IgD-negative memory B cell (primary cell): Measurements from ENCODE around the gene PRKD1. TPM values are rescaled to one million over a fixed set of nuclear protein-coding genes. Genes with fewer than 3 reads are reported as not detected.
"Not testable (repeated sequence)": the region's sequence is repeated elsewhere in the genome, so short reads cannot be mapped to it uniquely, and the experiment has no call there.

ENCODE experiments used
- H3K27ac Mint-ChIP-seq, 3 donors: one replicate each; pipeline ENCODE4 v1.8.0; 2020 to 2022; ENCODE audit warnings: mild to moderate bottlenecking in 3 of 3, mixed read lengths in 3 of 3, moderate library complexity in 1 of 3
- H3K27me3 Mint-ChIP-seq: one replicate; pipeline ENCODE4 v1.8.0; 2021; ENCODE audit warnings: mixed read lengths
- H3K36me3 Mint-ChIP-seq: one replicate; pipeline ENCODE4 v1.8.0; 2020; ENCODE audit warnings: mild to moderate bottlenecking, mixed read lengths
- H3K4me1 Mint-ChIP-seq, 3 donors: one replicate each; pipeline ENCODE4 v1.8.0; 2020 to 2022; ENCODE audit warnings: mixed read lengths in 3 of 3, mild to moderate bottlenecking in 1 of 3
- H3K4me3 Mint-ChIP-seq, 4 donors: one replicate each; pipeline ENCODE4 v1.8.0; 2020 to 2022; ENCODE audit warnings: mild to moderate bottlenecking in 4 of 4, mixed read lengths in 4 of 4, moderate library complexity in 3 of 4
- H3K9me3 Mint-ChIP-seq, 3 donors: one replicate each; pipeline ENCODE4 v1.8.0; 2020 to 2021; ENCODE audit warnings: mixed read lengths in 3 of 3, mild to moderate bottlenecking in 1 of 3
- polyA plus RNA-seq: library from polyadenylated mRNA; unstranded; fragments of 300-500 nt; fragmentation: Illumina TruSeq; gene quantifications from one replicate; pipeline ENCODE4 v1.2.3, GENCODE V29; 2021

The PRKD1 gene
- polyA plus RNA-seq, 1 donor from 2014 or later = 1.0 TPM

GRCh38 chr14:29868000-29868399 is 59.6 kb downstream of the PRKD1 start:
- Mint-ChIP-seq H3K4me3 (no peak overlapping the region), H3K9me3 (peaks cover 0 to 1% (median 0%) of the 10 kb centered on the region in 3 donors), H3K4me1 (no peaks in the 10 kb centered on the region), H3K36me3 (peaks cover 2% of the 10 kb centered on the region), H3K27me3 (no peaks in the 10 kb centered on the region), H3K27ac (no peak overlapping the region)

- H3K27me3 Mint-ChIP-seq = no peaks in the 10 kb centered on the region
- H3K4me3 Mint-ChIP-seq = no peak overlapping the region
- H3K36me3 Mint-ChIP-seq = peaks cover 2% of the 10 kb centered on the region
- H3K27ac Mint-ChIP-seq = no peak overlapping the region
- peaks cover 0 to 2% (median 0%) of the 10 kb centered on the region in 3 donors for H3K9me3 Mint-ChIP-seq
- peaks cover 0 to 3% (median 2%) of the 10 kb centered on the region in 3 donors for H3K4me1 Mint-ChIP-seq
Observed at GRCh38 chr14:29865299-29865698, 62.3 kb downstream of the PRKD1 start.

GRCh38 chr14:29861996-29862395 is 65.7 kb downstream of the PRKD1 start:
- H3K27ac Mint-ChIP-seq = peak overlapping the region in 1 of 3 donors; percentile 12
- H3K4me1 Mint-ChIP-seq = peaks cover 16 to 18% (median 16%) of the 10 kb centered on the region in 3 donors
- H3K36me3 Mint-ChIP-seq = peaks cover 2% of the 10 kb centered on the region
- peaks cover 0 to 4% (median 2%) of the 10 kb centered on the region in 3 donors for H3K9me3 Mint-ChIP-seq
- H3K27me3 Mint-ChIP-seq = no peaks in the 10 kb centered on the region
- no peak overlapping the region for H3K4me3 Mint-ChIP-seq

- H3K9me3 Mint-ChIP-seq = peaks cover 3 to 19% (median 12%) of the 10 kb centered on the region in 3 donors
- no peaks in the 10 kb centered on the region for H3K27me3 Mint-ChIP-seq
- no peaks in the 10 kb centered on the region for H3K36me3 Mint-ChIP-seq
- peak overlapping the region in 3 of 4 donors; percentile 46 to 93 (median 71) for H3K4me3 Mint-ChIP-seq
- H3K27ac Mint-ChIP-seq = peak overlapping the region; percentile 14 to 97 (median 54)
- H3K4me1 Mint-ChIP-seq = peaks cover 21 to 28% (median 28%) of the 10 kb centered on the region in 3 donors
Observed at GRCh38 chr14:29858299-29858698, 69.3 kb downstream of the PRKD1 start.

GRCh38 chr14:29857551-29857950 is 70.1 kb downstream of the PRKD1 start:
- Mint-ChIP-seq H3K4me3 (peak overlapping the region; percentile 46 to 93 (median 74)), H3K36me3 (no peaks in the 10 kb centered on the region), H3K27ac (peak overlapping the region; percentile 14 to 97 (median 54)), H3K4me1 (peaks cover 21 to 28% (median 28%) of the 10 kb centered on the region in 3 donors), H3K9me3 (peaks cover 2 to 22% (median 15%) of the 10 kb centered on the region in 3 donors), H3K27me3 (no peaks in the 10 kb centered on the region)

- peaks cover 5 to 26% (median 17%) of the 10 kb centered on the region in 3 donors for H3K9me3 Mint-ChIP-seq
- H3K36me3 Mint-ChIP-seq = no peaks in the 10 kb centered on the region
- peaks cover 21 to 26% (median 26%) of the 10 kb centered on the region in 3 donors for H3K4me1 Mint-ChIP-seq
- peak overlapping the region in 1 of 3 donors; percentile 54 for H3K27ac Mint-ChIP-seq
- H3K4me3 Mint-ChIP-seq = peak overlapping the region in 3 of 4 donors; percentile 46 to 93 (median 66)
- no peaks in the 10 kb centered on the region for H3K27me3 Mint-ChIP-seq
Observed at GRCh38 chr14:29856516-29856915, 71.1 kb downstream of the PRKD1 start.

- H3K27ac Mint-ChIP-seq, H3K36me3 Mint-ChIP-seq, H3K4me3 Mint-ChIP-seq, H3K27me3 Mint-ChIP-seq: not testable (repeated sequence)
- Mint-ChIP-seq H3K9me3 (peaks cover 11 to 32% (median 17%) of the 10 kb centered on the region in 3 donors), H3K4me1 (peaks cover 21 to 25% (median 24%) of the 10 kb centered on the region in 3 donors)
Observed at GRCh38 chr14:29853691-29854090, 74.0 kb downstream of the PRKD1 start.

GRCh38 chr14:29853272-29853671 is 74.4 kb downstream of the PRKD1 start:
- Mint-ChIP-seq H3K4me3 (no peak overlapping the region), H3K27me3 (no peaks in the 10 kb centered on the region), H3K27ac (no peak overlapping the region), H3K9me3 (peaks cover 11 to 32% (median 15%) of the 10 kb centered on the region in 3 donors), H3K4me1 (peaks cover 17 to 24% (median 20%) of the 10 kb centered on the region in 3 donors), H3K36me3 (no peaks in the 10 kb centered on the region)

- Mint-ChIP-seq H3K27me3 (no peaks in the 10 kb centered on the region), H3K4me1 (peaks cover 4 to 19% (median 11%) of the 10 kb centered on the region in 3 donors), H3K4me3 (no peak overlapping the region), H3K9me3 (peaks cover 11 to 32% (median 13%) of the 10 kb centered on the region in 3 donors), H3K27ac (no peak overlapping the region), H3K36me3 (no peaks in the 10 kb centered on the region)
Observed at GRCh38 chr14:29851397-29851796, 76.2 kb downstream of the PRKD1 start.

- H3K9me3 Mint-ChIP-seq = peaks cover 2 to 10% (median 9%) of the 10 kb centered on the region in 3 donors
- H3K36me3 Mint-ChIP-seq = no peaks in the 10 kb centered on the region
- H3K4me3 Mint-ChIP-seq = peak overlapping the region in 1 of 4 donors; percentile 7
- H3K4me1 Mint-ChIP-seq = peaks cover 6 to 16% (median 7%) of the 10 kb centered on the region in 3 donors
- H3K27ac Mint-ChIP-seq = no peak overlapping the region
- no peaks in the 10 kb centered on the region for H3K27me3 Mint-ChIP-seq
Observed at GRCh38 chr14:29847056-29847380, 80.6 kb downstream of the PRKD1 start.

GRCh38 chr14:29846339-29847055 is 81.2 kb downstream of the PRKD1 start:
- Mint-ChIP-seq H3K4me3 (peak overlapping the region in 1 of 4 donors; percentile 14), H3K4me1 (peaks cover 6 to 16% (median 7%) of the 10 kb centered on the region in 3 donors), H3K27me3 (no peaks in the 10 kb centered on the region), H3K36me3 (no peaks in the 10 kb centered on the region), H3K9me3 (peaks cover 0 to 6% (median 5%) of the 10 kb centered on the region in 3 donors), H3K27ac (peak overlapping the region in 2 of 3 donors; percentile 5 to 6)

GRCh38 chr14:29843981-29844380 is 83.7 kb downstream of the PRKD1 start:
- peaks cover 5 to 21% (median 13%) of the 10 kb centered on the region in 3 donors for H3K9me3 Mint-ChIP-seq

GRCh38 chr14:29842228-29842627 is 85.4 kb downstream of the PRKD1 start:
- no peaks in the 10 kb centered on the region for H3K27me3 Mint-ChIP-seq
- no peak overlapping the region for H3K4me3 Mint-ChIP-seq
- H3K4me1 Mint-ChIP-seq = peaks cover 6 to 13% (median 7%) of the 10 kb centered on the region in 3 donors
- no peak overlapping the region for H3K27ac Mint-ChIP-seq
- H3K9me3 Mint-ChIP-seq = peaks cover 5 to 28% (median 11%) of the 10 kb centered on the region in 3 donors
- peaks cover 5% of the 10 kb centered on the region for H3K36me3 Mint-ChIP-seq

More at GRCh38 chr14:29843981-29844380, 83.7 kb downstream of the PRKD1 start:
- Mint-ChIP-seq H3K36me3 (peaks cover 2% of the 10 kb centered on the region), H3K27me3 (no peaks in the 10 kb centered on the region), H3K4me1 (peaks cover 6 to 18% (median 7%) of the 10 kb centered on the region in 3 donors), H3K27ac (no peak overlapping the region), H3K4me3 (no peak overlapping the region)

GRCh38 chr14:29840369-29840892 is 87.2 kb downstream of the PRKD1 start:
- not testable (repeated sequence) for H3K4me1 Mint-ChIP-seq, H3K4me3 Mint-ChIP-seq, H3K36me3 Mint-ChIP-seq, H3K27ac Mint-ChIP-seq, H3K27me3 Mint-ChIP-seq
- H3K9me3 Mint-ChIP-seq = peaks cover 5 to 28% (median 13%) of the 10 kb centered on the region in 3 donors

- H3K27me3 Mint-ChIP-seq, H3K4me3 Mint-ChIP-seq, H3K36me3 Mint-ChIP-seq, H3K4me1 Mint-ChIP-seq, H3K27ac Mint-ChIP-seq: not testable (repeated sequence)
- H3K9me3 Mint-ChIP-seq = peaks cover 5 to 28% (median 13%) of the 10 kb centered on the region in 3 donors
Observed at GRCh38 chr14:29839691-29840090, 88.0 kb downstream of the PRKD1 start.
